HG03521 (cell line): ENCODE measurements around the gene ZNF346.

Experiments
- ATAC-seq: cut with Tn5 transposase; IDR thresholded peaks from one replicate; pipeline ENCODE4 v1.9.1; 2021; ENCODE audit warnings: mild to moderate bottlenecking, moderate library complexity; ENCODE audit not compliant: unreplicated experiment

Gene ZNF346

GRCh38 chr5:177116631-177117373 lies 94.3 kb downstream of the ZNF346 start:
- ATAC-seq = no peak

- no peak for ATAC-seq
Observed at GRCh38 chr5:177117441-177118045, 95.0 kb downstream of the ZNF346 start.

GRCh38 chr5:177122566-177122965 lies 100.1 kb downstream of the ZNF346 start:
- no peak for ATAC-seq

GRCh38 chr5:177123789-177124485 lies 101.4 kb downstream of the ZNF346 start:
- ATAC-seq = no peak

GRCh38 chr5:177124486-177124991 lies 102.0 kb downstream of the ZNF346 start:
- no peak for ATAC-seq

- ATAC-seq = no peak
Observed at GRCh38 chr5:177126771-177127170, 104.3 kb downstream of the ZNF346 start.

- ATAC-seq = no peak
Observed at GRCh38 chr5:177128551-177128981, 106.1 kb downstream of the ZNF346 start.

GRCh38 chr5:177130211-177131018 lies 107.9 kb downstream of the ZNF346 start:
- no peak for ATAC-seq
